ENCODE data around the gene MEI1. TPM values are rescaled to one million over a fixed set of nuclear protein-coding genes. Genes with fewer than 3 reads are reported as not detected.

Gene MEI1
- polyA plus RNA-seq, 1 donor from 2014 or later: not detected

DNA sequence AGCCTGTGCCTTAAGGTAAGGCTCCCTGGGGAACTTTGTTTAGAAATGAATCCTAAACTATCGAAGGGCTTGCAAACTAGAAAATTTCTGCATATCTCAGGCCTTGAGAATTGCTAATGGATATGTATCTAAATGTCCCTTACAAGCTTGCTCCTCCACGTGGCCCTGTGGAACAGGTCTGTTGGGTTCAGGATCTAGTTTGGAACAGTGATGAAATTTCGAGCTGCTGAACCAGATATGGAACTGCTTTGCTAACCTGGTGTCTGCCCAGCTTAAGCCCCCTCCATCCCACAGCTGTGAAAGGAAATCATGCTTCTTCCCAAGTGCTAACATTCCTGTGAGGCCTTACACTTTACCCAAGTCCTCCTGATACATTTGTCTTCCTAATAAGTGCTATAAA is 145.2 kb downstream of the MEI1 start (continued):
- no peak for TF ChIP-seq EZH2 (IDR thresholded peaks at IDR 0.05; ENCODE audit: borderline replicate concordance, insufficient read depth, low read length, poor library complexity, severe bottlenecking)

- peak overlapping the region; percentile 45 for H3K27ac ChIP-seq (ENCODE audit: low read length)
- H3K9me2 ChIP-seq (ENCODE audit: insufficient read depth, low read length): no peaks in the 10 kb centered on the region
- H3K9ac ChIP-seq (ENCODE audit: low read length): no peak overlapping the region
- H3K4me2 ChIP-seq (ENCODE audit: low read length): no peak overlapping the region
- H2AFZ ChIP-seq (ENCODE audit: low read depth, low read length): no peak overlapping the region
- no peaks in the 10 kb centered on the region for H3F3A ChIP-seq (ENCODE audit: insufficient read depth, low read length, poor library complexity, severe bottlenecking)
- no peak for TF ChIP-seq TAF1 (IDR thresholded peaks at IDR 0.05; ENCODE audit: low read depth)
- H4K20me1 ChIP-seq (ENCODE audit: insufficient read depth): peaks cover 12% of the 10 kb centered on the region
- H3K79me2 ChIP-seq (replicated peaks; ENCODE audit: insufficient read depth, low read length): peaks cover 86% of the 10 kb centered on the region
- no peaks in the 10 kb centered on the region for H3K9me3 ChIP-seq (ENCODE audit: low read length)
- no peaks in the 10 kb centered on the region for H3K27me3 ChIP-seq (ENCODE audit: insufficient read depth, low read depth, low read length)
- peak overlapping the region; percentile 1 for H3K4me3 ChIP-seq (ENCODE audit: low read length)
- peaks cover 7% of the 10 kb centered on the region for H3K36me3 ChIP-seq (ENCODE audit: insufficient read depth, low read length)
Observed at GRCh38 chr22:41845380-41846267, 146.3 kb downstream of the MEI1 start.

- peaks cover 7% of the 10 kb centered on the region for H3K36me3 ChIP-seq (ENCODE audit: insufficient read depth, low read length)
- H3K9me3 ChIP-seq (ENCODE audit: low read length): no peaks in the 10 kb centered on the region
- H2AFZ ChIP-seq (ENCODE audit: low read depth, low read length): no peak overlapping the region
- peaks cover 5% of the 10 kb centered on the region for H4K20me1 ChIP-seq (ENCODE audit: insufficient read depth)
- H3K4me3 ChIP-seq (ENCODE audit: low read length): peak overlapping the region; percentile 1
- H3F3A ChIP-seq (ENCODE audit: insufficient read depth, low read length, poor library complexity, severe bottlenecking): no peaks in the 10 kb centered on the region
- peaks cover 84% of the 10 kb centered on the region for H3K79me2 ChIP-seq (replicated peaks; ENCODE audit: insufficient read depth, low read length)
- H3K27ac ChIP-seq (ENCODE audit: low read length): peak overlapping the region; percentile 45
- H3K27me3 ChIP-seq (ENCODE audit: insufficient read depth, low read depth, low read length): no peaks in the 10 kb centered on the region
- H3K9ac ChIP-seq (ENCODE audit: low read length): no peak overlapping the region
- no peaks in the 10 kb centered on the region for H3K9me2 ChIP-seq (ENCODE audit: insufficient read depth, low read length)
- H3K4me2 ChIP-seq (ENCODE audit: low read length): no peak overlapping the region
- TF ChIP-seq SMC3 (conservative IDR thresholded peaks at IDR 0.05; ENCODE audit: poor library complexity): no peak
- TF ChIP-seq POLR2AphosphoS5 (IDR thresholded peaks at IDR 0.05): peak; percentile 3
- no peak for TF ChIP-seq REST (IDR thresholded peaks at IDR 0.05; ENCODE audit: borderline replicate concordance)
Observed at GRCh38 chr22:41846268-41846987, 147.1 kb downstream of the MEI1 start.

- no peak overlapping the region for H3K4me2 ChIP-seq (ENCODE audit: low read length)
- H4K20me1 ChIP-seq (ENCODE audit: insufficient read depth): peaks cover 5% of the 10 kb centered on the region
- no peak overlapping the region for H2AFZ ChIP-seq (ENCODE audit: low read depth, low read length)
- H3K27me3 ChIP-seq (ENCODE audit: insufficient read depth, low read depth, low read length): no peaks in the 10 kb centered on the region
- no peak for TF ChIP-seq EZH2 (IDR thresholded peaks at IDR 0.05; ENCODE audit: borderline replicate concordance, insufficient read depth, low read length, poor library complexity, severe bottlenecking)
- TF ChIP-seq REST (IDR thresholded peaks at IDR 0.05; ENCODE audit: borderline replicate concordance): no peak
- TF ChIP-seq TAF1 (IDR thresholded peaks at IDR 0.05; ENCODE audit: low read depth): no peak
- TF ChIP-seq, protein P1, sequence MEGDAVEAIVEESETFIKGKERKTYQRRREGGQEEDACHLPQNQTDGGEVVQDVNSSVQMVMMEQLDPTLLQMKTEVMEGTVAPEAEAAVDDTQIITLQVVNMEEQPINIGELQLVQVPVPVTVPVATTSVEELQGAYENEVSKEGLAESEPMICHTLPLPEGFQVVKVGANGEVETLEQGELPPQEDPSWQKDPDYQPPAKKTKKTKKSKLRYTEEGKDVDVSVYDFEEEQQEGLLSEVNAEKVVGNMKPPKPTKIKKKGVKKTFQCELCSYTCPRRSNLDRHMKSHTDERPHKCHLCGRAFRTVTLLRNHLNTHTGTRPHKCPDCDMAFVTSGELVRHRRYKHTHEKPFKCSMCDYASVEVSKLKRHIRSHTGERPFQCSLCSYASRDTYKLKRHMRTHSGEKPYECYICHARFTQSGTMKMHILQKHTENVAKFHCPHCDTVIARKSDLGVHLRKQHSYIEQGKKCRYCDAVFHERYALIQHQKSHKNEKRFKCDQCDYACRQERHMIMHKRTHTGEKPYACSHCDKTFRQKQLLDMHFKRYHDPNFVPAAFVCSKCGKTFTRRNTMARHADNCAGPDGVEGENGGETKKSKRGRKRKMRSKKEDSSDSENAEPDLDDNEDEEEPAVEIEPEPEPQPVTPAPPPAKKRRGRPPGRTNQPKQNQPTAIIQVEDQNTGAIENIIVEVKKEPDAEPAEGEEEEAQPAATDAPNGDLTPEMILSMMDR (IDR thresholded peaks at IDR 0.05; ENCODE audit: poor library complexity, severe bottlenecking): no peak
- TF ChIP-seq SMC3 (conservative IDR thresholded peaks at IDR 0.05; ENCODE audit: poor library complexity): no peak
- TF ChIP-seq EP300 (conservative IDR thresholded peaks at IDR 0.05; ENCODE audit: poor library complexity, severe bottlenecking): no peak
- TF ChIP-seq POLR2AphosphoS5 (IDR thresholded peaks at IDR 0.05): no peak
- no peak for TF ChIP-seq RAD21 (conservative IDR thresholded peaks at IDR 0.05)
- no peak for TF ChIP-seq MXI1 (conservative IDR thresholded peaks at IDR 0.05; ENCODE audit: poor library complexity, severe bottlenecking)
- peaks cover 7% of the 10 kb centered on the region for H3K36me3 ChIP-seq (ENCODE audit: insufficient read depth, low read length)
- H3K9me2 ChIP-seq (ENCODE audit: insufficient read depth, low read length): no peaks in the 10 kb centered on the region
- H3K9me3 ChIP-seq (ENCODE audit: low read length): no peaks in the 10 kb centered on the region
- no peak overlapping the region for H3K4me3 ChIP-seq (ENCODE audit: low read length)
- peaks cover 80% of the 10 kb centered on the region for H3K79me2 ChIP-seq (replicated peaks; ENCODE audit: insufficient read depth, low read length)
- H3K27ac ChIP-seq (ENCODE audit: low read length): peak overlapping the region; percentile 45
- H3K9ac ChIP-seq (ENCODE audit: low read length): no peak overlapping the region
- no peaks in the 10 kb centered on the region for H3F3A ChIP-seq (ENCODE audit: insufficient read depth, low read length, poor library complexity, severe bottlenecking)
Observed at GRCh38 chr22:41847300-41847699, 148.0 kb downstream of the MEI1 start.
